A549 (cell line): ENCODE measurements around the gene LY6G6C. TPM values are rescaled to one million over a fixed set of nuclear protein-coding genes. Genes with fewer than 3 reads are reported as not detected.

ENCODE experiments used
- ATAC-seq, 2 experiments: fragments of 200-7000 bp in 1 of 2; fragments of >200 bp in 1 of 2; cut with Nextera tagmentation in 1 of 2; cut with Tn5 transposase in 1 of 2; 3 replicates each; pipeline versions ENCODE4 v1.8.0 to v1.9.1; 2018 to 2020; ENCODE audit warnings: mild to moderate bottlenecking in 1 of 2, moderate library complexity in 1 of 2
- CTCF ChIA-PET: fragments of 300-600 bp; sonication (Branson Sonifier 250); formaldehyde crosslinking; extraction: SDS; loops from one replicate; lab custom pipeline; 2021; ENCODE audit warnings: antibody characterized with exemption, inconsistent platforms; lab: Yijun Ruan, JAX
- POLR2A ChIA-PET: fragments of 350-600 bp; formaldehyde crosslinking; extraction: SDS; loops from one replicate; lab custom pipeline; 2021; ENCODE audit warnings: antibody characterized with exemption, inconsistent platforms; lab: Yijun Ruan, JAX
- DNase-seq, 2 experiments: peaks; one replicate each; pipeline versions ENCODE4 v3.0.0 to v3.0.0-alpha.2; 2011 to 2016; ENCODE audit warnings: low read depth in 1 of 2, low spot score in 1 of 2
- FAIRE-seq: peaks from 2 replicates; lab custom pipeline; 2011; peaks lifted over from hg19 to GRCh38; lab: Jason Lieb, UNC
- H3K27ac ChIP-seq, 2 experiments: fragments of >200 bp; sonication (Bioruptor Twin); formaldehyde crosslinking; 3 replicates each; pipeline ENCODE4 v1.5.1; 2016 to 2017
- H3K4me1 ChIP-seq: fragments of >200 bp; sonication (Bioruptor Twin); formaldehyde crosslinking; 3 replicates; pipeline ENCODE4 v1.6.1; 2016
- H3K4me2 ChIP-seq: fragments of >200 bp; sonication (Bioruptor Twin); formaldehyde crosslinking; 3 replicates; pipeline ENCODE4 v1.6.1; 2016
- H3K4me3 ChIP-seq: fragments of >200 bp; sonication (Bioruptor Twin); formaldehyde crosslinking; 3 replicates; pipeline ENCODE4 v1.5.1; 2016
- H3K9me3 ChIP-seq: fragments of >200 bp; sonication (Bioruptor Twin); formaldehyde crosslinking; 3 replicates; pipeline ENCODE4 v1.6.1; 2016
- BCL3 ChIP-seq: fragments of >200 bp; sonication (Bioruptor Twin); formaldehyde crosslinking; IDR thresholded peaks from 3 replicates; pipeline ENCODE4 v1.6.1; 2016
- CBX2 ChIP-seq: fragments of 200-600 bp; sonication (generic); IDR thresholded peaks from 2 replicates; pipeline ENCODE4 v1.6.1; 2016; ENCODE audit warnings: low read depth, mild to moderate bottlenecking, borderline replicate concordance
- CBX8 ChIP-seq: fragments of 200-600 bp; sonication (generic); IDR thresholded peaks from 2 replicates; pipeline ENCODE4 v1.6.1; 2016
- CHD4 ChIP-seq: fragments of 200-600 bp; sonication (generic); IDR thresholded peaks from 2 replicates; pipeline ENCODE4 v1.6.1; 2016; ENCODE audit warnings: antibody characterized with exemption, mild to moderate bottlenecking, borderline replicate concordance
- CTCF ChIP-seq: fragments of >200 bp; sonication (Bioruptor Twin); formaldehyde crosslinking; IDR thresholded peaks from 3 replicates; pipeline ENCODE4 v1.5.1; 2016
- E2F6 ChIP-seq: IDR thresholded peaks from 2 replicates; pipeline ENCODE4 v1.6.1; 2012; ENCODE audit warnings: low read depth, borderline replicate concordance
- EP300 ChIP-seq, 2 experiments: fragments of >200 bp; sonication (Bioruptor Twin); formaldehyde crosslinking; IDR thresholded peaks; 2 replicates in 1 of 2; 3 replicates in 1 of 2; pipeline ENCODE4 v1.6.1; 2016 to 2017
- FOSB ChIP-seq: fragments of 250-450 bp; sonication (Bioruptor Pico); IDR thresholded peaks from 2 replicates; pipeline ENCODE4 v1.5.0; 2020; ENCODE audit warnings: mild to moderate bottlenecking, moderate library complexity
- FOSL2 ChIP-seq, 2 experiments: fragments of 450-650 bp in 1 of 2; fragments of >200 bp in 1 of 2; sonication (Bioruptor Twin) in 1 of 2; formaldehyde crosslinking; IDR thresholded peaks; 2 replicates each; pipeline versions ENCODE4 v1.5.0 to v1.6.1; 2016 to 2020; ENCODE audit warnings: mild to moderate bottlenecking in 1 of 2, moderate library complexity in 1 of 2
- FOXS1 ChIP-seq: fragments of 250-450 bp; sonication (Bioruptor Pico); IDR thresholded peaks from 2 replicates; pipeline ENCODE4 v1.5.0; 2020; ENCODE audit warnings: mild to moderate bottlenecking, moderate library complexity
- HES2 ChIP-seq: fragments of >200 bp; sonication (Bioruptor Twin); formaldehyde crosslinking; IDR thresholded peaks from 2 replicates; pipeline ENCODE4 v1.6.1; 2016
- HOXA7 ChIP-seq: fragments of 250-450 bp; sonication (Bioruptor Pico); IDR thresholded peaks from 2 replicates; pipeline ENCODE4 v1.5.0; 2020; ENCODE audit warnings: mild to moderate bottlenecking, moderate library complexity
- HOXB13 ChIP-seq: fragments of 250-450 bp; sonication (Bioruptor Pico); IDR thresholded peaks from 2 replicates; pipeline ENCODE4 v1.5.0; 2020; ENCODE audit warnings: low read depth, mild to moderate bottlenecking, moderate library complexity
- KDM1A ChIP-seq: fragments of 200-600 bp; sonication (generic); IDR thresholded peaks from 2 replicates; pipeline ENCODE4 v1.6.1; 2016; ENCODE audit warnings: low read depth, mild to moderate bottlenecking
- KDM5A ChIP-seq: fragments of 200-600 bp; sonication (generic); IDR thresholded peaks from 2 replicates; pipeline ENCODE4 v1.6.1; 2016; ENCODE audit warnings: antibody characterized with exemption, mild to moderate bottlenecking
- NFE2L2 ChIP-seq: fragments of 150-350 bp; conservative IDR thresholded peaks from 2 replicates; pipeline ENCODE4 v1.6.1; 2014; ENCODE audit warnings: low read length
- PBX3 ChIP-seq: IDR thresholded peaks from 2 replicates; pipeline ENCODE4 v1.6.1; 2012
- PHF8 ChIP-seq: fragments of 200-600 bp; sonication (generic); IDR thresholded peaks from 2 replicates; pipeline ENCODE4 v1.6.1; 2016; ENCODE audit warnings: low read depth, mild to moderate bottlenecking, antibody characterized with exemption, moderate library complexity, borderline replicate concordance
- POLR2A ChIP-seq: IDR thresholded peaks from 2 replicates; pipeline ENCODE4 v1.6.1; 2012; ENCODE audit warnings: mild to moderate bottlenecking, low read length
- POLR2AphosphoS2 ChIP-seq: conservative IDR thresholded peaks from 2 replicates; pipeline ENCODE4 v1.6.1; 2012; ENCODE audit warnings: low read length, improper control_type of control experiment, inconsistent platforms
- RAD21 ChIP-seq, 2 experiments: fragments of >200 bp in 1 of 2; sonication (Bioruptor Twin) in 1 of 2; formaldehyde crosslinking in 1 of 2; IDR thresholded peaks in 1 of 2; conservative IDR thresholded peaks in 1 of 2; 2 replicates in 1 of 2; 3 replicates in 1 of 2; pipeline ENCODE4 v1.6.1; 2012 to 2018; ENCODE audit warnings: inconsistent platforms in 1 of 2
- RCOR1 ChIP-seq: fragments of 150-350 bp; IDR thresholded peaks from 2 replicates; pipeline ENCODE4 v1.6.1; 2014; ENCODE audit warnings: antibody characterized with exemption, low read length, low read depth
- SMC3 ChIP-seq: fragments of >200 bp; sonication (Bioruptor Twin); formaldehyde crosslinking; IDR thresholded peaks from 3 replicates; pipeline ENCODE4 v1.6.1; 2018; ENCODE audit warnings: inconsistent platforms
- SREBF2 ChIP-seq: fragments of 450-650 bp; IDR thresholded peaks from 2 replicates; pipeline ENCODE4 v1.6.1; 2014; ENCODE audit warnings: mild to moderate bottlenecking, moderate library complexity
- TFCP2L1 ChIP-seq: fragments of 250-450 bp; sonication (Bioruptor Pico); IDR thresholded peaks from 2 replicates; pipeline ENCODE4 v1.5.0; 2021; ENCODE audit warnings: mild to moderate bottlenecking
- ZC3H11A ChIP-seq: fragments of 450-650 bp; IDR thresholded peaks from 2 replicates; pipeline ENCODE4 v1.6.1; 2014; ENCODE audit warnings: antibody characterized with exemption, mild to moderate bottlenecking
- ZFP36 ChIP-seq: fragments of 450-650 bp; IDR thresholded peaks from 2 replicates; pipeline ENCODE4 v1.6.1; 2014; ENCODE audit warnings: borderline replicate concordance; ENCODE audit not compliant: partially characterized antibody
- ZNF302 ChIP-seq: fragments of 250-450 bp; sonication (Bioruptor Pico); IDR thresholded peaks from 2 replicates; pipeline ENCODE4 v1.9.0; 2021; ENCODE audit warnings: inconsistent platforms, mild to moderate bottlenecking, moderate library complexity
- WGBS: methylation state at CpG from one replicate; pipeline ENCODE4 v1.1.6; 2017; ENCODE audit errors: missing lambda C conversion rate; 5-methylcytosine and 5-hydroxymethylcytosine counted together
- polyA plus RNA-seq, 4 experiments: library from polyadenylated mRNA; depleted of rRNA in 3 of 4; stranded (reverse); fragments of >200 nt; fragmentation: RNase III in 1 of 4; extraction: RNeasy Plus Mini Kit Qiagen cat#74134 plus additional on column Dnase treatment in 1 of 4; gene quantifications; 2 replicates in 3 of 4; 3 replicates in 1 of 4; pipeline ENCODE4 v1.2.3, GENCODE V29; 2011 to 2017

LY6G6C gene
- polyA plus RNA-seq, 2 of the 4 experiments (the other 2 are of a cell fraction) = 0.08 to 0.21 TPM

GRCh38 chr6:31680226-31681134 lies 41.1 kb downstream of the LY6G6C start, which contains the start of gene LY6G5C:
Gene LY6G5C (minus strand): TSS chr6:31681067. CDS start chr6:31680373, 694 bp downstream.
- no peaks in the 10 kb centered on the region for H3K9me3 ChIP-seq
- peak within 1 kb of the TSS; percentile 59 for H3K4me2 ChIP-seq
- CTCF ChIA-PET = interaction anchor here (0.6 to 4.7 kb wide), 23 partner anchors 9 to 1373 kb away, joined by 3 to 26 read pairs (median 4); partner anchors contain the start of genes DDAH2, SKIC2 and VARS1
- FAIRE-seq (no peak), DNase-seq (peak; percentile 67 to 83), ATAC-seq (peak; percentile 82 to 90)
- H3K4me3 ChIP-seq = peak within 1 kb of the TSS; percentile 22; the same call in 2 of the 3 replicates
- H3K4me1 ChIP-seq = peaks cover 8% of the 10 kb centered on the region; the same call in 1 of the 3 replicates
- 12% methylated on average over 17 of the region's 17 CpGs for WGBS
- H3K27ac ChIP-seq = peak within 1 kb of the TSS in 1 of 2 experiments; percentile 78; a peak in 3 of 6 replicates
- POLR2A ChIA-PET = interaction anchor here (0.7 to 1.0 kb wide), 2 partner anchors 134 to 150 kb away, joined by 3 to 7 read pairs; partner anchors contain the start of genes HSPA1A and HSPA1L
- TF ChIP-seq RAD21 (conservative IDR thresholded peaks at IDR 0.05 in 1 of 2, IDR thresholded peaks at IDR 0.05 in 1 of 2) (peak; percentile 80 to 90), SMC3 (peak; percentile 66), CTCF (peak; percentile 70), ZNF302 (CRISPR knock-in tag) (no peak)

GRCh38 chr6:31677955-31678354 lies 43.6 kb downstream of the LY6G6C start:
- Histone ChIP-seq H3K9me3 (no peaks in the 10 kb centered on the region), H3K27ac (no peak overlapping the region), H3K4me2 (no peak overlapping the region), H3K4me3 (no peak overlapping the region), H3K4me1 (peaks cover 8% of the 10 kb centered on the region; the same call in 1 of the 3 replicates)
- TF ChIP-seq FOSB (CRISPR knock-in tag) = no peak
- no peak for TF ChIP-seq POLR2A
- no peak for TF ChIP-seq HOXB13 (CRISPR knock-in tag)
- TF ChIP-seq FOXS1 (CRISPR knock-in tag) = no peak
- TF ChIP-seq PHF8 = no peak
- TF ChIP-seq ZC3H11A = no peak
- TF ChIP-seq HOXA7 (CRISPR knock-in tag) = no peak
- no peak for TF ChIP-seq E2F6
- TF ChIP-seq NFE2L2 = no peak
- TF ChIP-seq HES2 = no peak
- TF ChIP-seq KDM1A = no peak
- TF ChIP-seq KDM5A = no peak
- TF ChIP-seq TFCP2L1 = no peak
- TF ChIP-seq CBX2 = no peak
- ChIA-PET POLR2A (interaction anchor here (1.0 kb wide), 1 partner anchor 149 kb away, joined by 5 read pairs; the partner anchor contains the start of gene HSPA1B), CTCF (interaction anchor here (1.1 kb wide), 2 partner anchors 52 to 91 kb away, joined by 3 read pairs; partner anchors contain the start of gene DDAH2)
- ATAC-seq = no peak
- WGBS = 66% methylated on average over 8 of the region's 8 CpGs
- DNase-seq = no peak
- FAIRE-seq = no peak

GRCh38 chr6:31676904-31677303 lies 44.6 kb downstream of the LY6G6C start:
- POLR2A ChIA-PET = no interaction called here
- no peaks in the 10 kb centered on the region for H3K9me3 ChIP-seq
- DNase-seq = no peak
- no peak for ATAC-seq
- CTCF ChIA-PET = no interaction called here
- no peak overlapping the region for H3K4me3 ChIP-seq
- H3K27ac ChIP-seq = peak overlapping the region; percentile 21 to 34; a peak in 2 of 6 replicates
- FAIRE-seq = no peak
- H3K4me1 ChIP-seq = peaks cover 8% of the 10 kb centered on the region; the same call in 1 of the 3 replicates
- peak overlapping the region; percentile 47; the same call in 2 of the 3 replicates for H3K4me2 ChIP-seq
- 26% methylated on average over 6 of the region's 6 CpGs for WGBS
- TF ChIP-seq NFE2L2 (no peak), RCOR1 (no peak), POLR2AphosphoS2 (no peak), FOXS1 (CRISPR knock-in tag) (no peak), BCL3 (no peak), SREBF2 (no peak), KDM1A (no peak), CBX8 (no peak), CHD4 (no peak), EP300 (IDR thresholded peaks at IDR 0.05) (no peak), FOSL2 (IDR thresholded peaks at IDR 0.05) (no peak), FOSL2 (CRISPR knock-in tag; IDR thresholded peaks at IDR 0.05) (no peak), ZFP36 (no peak), PBX3 (no peak)
